HepG2 (cell line): ENCODE data around the gene AGAP1. TPM values are rescaled to one million over a fixed set of nuclear protein-coding genes. Genes with fewer than 3 reads are reported as not detected.

Experiments
- CHD4 ChIP-seq: fragments of 200-600 bp; sonication (generic); IDR thresholded peaks from 2 replicates; pipeline ENCODE4 v1.7.0; 2017; ENCODE audit warnings: mild to moderate bottlenecking, low read length, borderline replicate concordance
- ELF1 ChIP-seq: sonication (generic); formaldehyde crosslinking; IDR thresholded peaks from 2 replicates; pipeline ENCODE4 v1.4.0; 2020; ENCODE audit warnings: missing genetic modification reagents
- ZBTB43 ChIP-seq: sonication (generic); formaldehyde crosslinking; conservative IDR thresholded peaks from 2 replicates; pipeline ENCODE4 v1.4.0; 2020; ENCODE audit warnings: missing genetic modification reagents
- ZNF292 ChIP-seq: sonication (generic); formaldehyde crosslinking; IDR thresholded peaks from 2 replicates; pipeline ENCODE4 v1.8.1; 2022; ENCODE audit warnings: mild to moderate bottlenecking, low read depth, missing genetic modification reagents, borderline replicate concordance
- ZNF343 ChIP-seq: sonication (generic); formaldehyde crosslinking; IDR thresholded peaks from 2 replicates; pipeline ENCODE4 v1.4.0; 2020; ENCODE audit warnings: mild to moderate bottlenecking, missing genetic modification reagents
- ZNF709 ChIP-seq: sonication (generic); formaldehyde crosslinking; IDR thresholded peaks from 2 replicates; pipeline ENCODE4 v1.5.0; 2020; ENCODE audit warnings: mild to moderate bottlenecking, missing genetic modification reagents
- ZNF776 ChIP-seq: sonication (generic); formaldehyde crosslinking; IDR thresholded peaks from 2 replicates; pipeline ENCODE4 v1.4.0; 2020; ENCODE audit warnings: mild to moderate bottlenecking, missing genetic modification reagents
- polyA plus RNA-seq, 8 experiments: library from polyadenylated mRNA; depleted of rRNA in 3 of 8; stranded (reverse) in 7 of 8; unstranded in 1 of 8; fragments of >200 nt; fragmentation: Illumina TruSeq in 4 of 8; extraction: Trizol in 4 of 8; gene quantifications; 2 replicates each; pipeline versions ENCODE4 v1.2.1 to v1.2.3, GENCODE V29; 2011 to 2016; ENCODE audit warnings: low read depth in 4 of 8, missing spikeins in 1 of 8, mixed read lengths in 1 of 8; ENCODE audit not compliant: insufficient read depth in 1 of 8
- total RNA-seq, 5 experiments: library from RNA; depleted of rRNA; stranded (reverse); fragments of >200 nt; fragmentation: Illumina TruSeq; extraction: Trizol; gene quantifications; 2 replicates each; pipeline ENCODE4 v1.2.3, GENCODE V29; 2016; ENCODE audit warnings: low read depth in 1 of 5
- TF ChIP-seq, protein P1 (sequence below): sonication (generic); formaldehyde crosslinking; IDR thresholded peaks from 2 replicates; pipeline ENCODE4 v1.5.0; 2020; ENCODE audit warnings: missing genetic modification reagents
- TF ChIP-seq, protein P2 (sequence below): IDR thresholded peaks from 2 replicates; pipeline ENCODE4 v1.6.1; 2016; ENCODE audit warnings: low read depth, missing genetic modification reagents, missing compliant biosample characterization

The AGAP1 gene
- total and polyA plus RNA-seq, 2 of the 13 experiments (the other 11 are each of a cell fraction or from before 2014, with no cell fraction given), result 21.2 to 32.7 TPM

GRCh38 chr2:235836491-235836911 lies 342.7 kb downstream of the AGAP1 start (continued):
- TF ChIP-seq ZNF776 (CRISPR knock-in tag), result no peak
- no peak for TF ChIP-seq ZNF292 (CRISPR knock-in tag)
- TF ChIP-seq ELF1 (CRISPR knock-in tag), result no peak
- TF ChIP-seq, protein P1, sequence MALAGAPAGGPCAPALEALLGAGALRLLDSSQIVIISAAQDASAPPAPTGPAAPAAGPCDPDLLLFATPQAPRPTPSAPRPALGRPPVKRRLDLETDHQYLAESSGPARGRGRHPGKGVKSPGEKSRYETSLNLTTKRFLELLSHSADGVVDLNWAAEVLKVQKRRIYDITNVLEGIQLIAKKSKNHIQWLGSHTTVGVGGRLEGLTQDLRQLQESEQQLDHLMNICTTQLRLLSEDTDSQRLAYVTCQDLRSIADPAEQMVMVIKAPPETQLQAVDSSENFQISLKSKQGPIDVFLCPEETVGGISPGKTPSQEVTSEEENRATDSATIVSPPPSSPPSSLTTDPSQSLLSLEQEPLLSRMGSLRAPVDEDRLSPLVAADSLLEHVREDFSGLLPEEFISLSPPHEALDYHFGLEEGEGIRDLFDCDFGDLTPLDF, result no peak
- no peak for TF ChIP-seq ZNF709
- TF ChIP-seq, protein P2, sequence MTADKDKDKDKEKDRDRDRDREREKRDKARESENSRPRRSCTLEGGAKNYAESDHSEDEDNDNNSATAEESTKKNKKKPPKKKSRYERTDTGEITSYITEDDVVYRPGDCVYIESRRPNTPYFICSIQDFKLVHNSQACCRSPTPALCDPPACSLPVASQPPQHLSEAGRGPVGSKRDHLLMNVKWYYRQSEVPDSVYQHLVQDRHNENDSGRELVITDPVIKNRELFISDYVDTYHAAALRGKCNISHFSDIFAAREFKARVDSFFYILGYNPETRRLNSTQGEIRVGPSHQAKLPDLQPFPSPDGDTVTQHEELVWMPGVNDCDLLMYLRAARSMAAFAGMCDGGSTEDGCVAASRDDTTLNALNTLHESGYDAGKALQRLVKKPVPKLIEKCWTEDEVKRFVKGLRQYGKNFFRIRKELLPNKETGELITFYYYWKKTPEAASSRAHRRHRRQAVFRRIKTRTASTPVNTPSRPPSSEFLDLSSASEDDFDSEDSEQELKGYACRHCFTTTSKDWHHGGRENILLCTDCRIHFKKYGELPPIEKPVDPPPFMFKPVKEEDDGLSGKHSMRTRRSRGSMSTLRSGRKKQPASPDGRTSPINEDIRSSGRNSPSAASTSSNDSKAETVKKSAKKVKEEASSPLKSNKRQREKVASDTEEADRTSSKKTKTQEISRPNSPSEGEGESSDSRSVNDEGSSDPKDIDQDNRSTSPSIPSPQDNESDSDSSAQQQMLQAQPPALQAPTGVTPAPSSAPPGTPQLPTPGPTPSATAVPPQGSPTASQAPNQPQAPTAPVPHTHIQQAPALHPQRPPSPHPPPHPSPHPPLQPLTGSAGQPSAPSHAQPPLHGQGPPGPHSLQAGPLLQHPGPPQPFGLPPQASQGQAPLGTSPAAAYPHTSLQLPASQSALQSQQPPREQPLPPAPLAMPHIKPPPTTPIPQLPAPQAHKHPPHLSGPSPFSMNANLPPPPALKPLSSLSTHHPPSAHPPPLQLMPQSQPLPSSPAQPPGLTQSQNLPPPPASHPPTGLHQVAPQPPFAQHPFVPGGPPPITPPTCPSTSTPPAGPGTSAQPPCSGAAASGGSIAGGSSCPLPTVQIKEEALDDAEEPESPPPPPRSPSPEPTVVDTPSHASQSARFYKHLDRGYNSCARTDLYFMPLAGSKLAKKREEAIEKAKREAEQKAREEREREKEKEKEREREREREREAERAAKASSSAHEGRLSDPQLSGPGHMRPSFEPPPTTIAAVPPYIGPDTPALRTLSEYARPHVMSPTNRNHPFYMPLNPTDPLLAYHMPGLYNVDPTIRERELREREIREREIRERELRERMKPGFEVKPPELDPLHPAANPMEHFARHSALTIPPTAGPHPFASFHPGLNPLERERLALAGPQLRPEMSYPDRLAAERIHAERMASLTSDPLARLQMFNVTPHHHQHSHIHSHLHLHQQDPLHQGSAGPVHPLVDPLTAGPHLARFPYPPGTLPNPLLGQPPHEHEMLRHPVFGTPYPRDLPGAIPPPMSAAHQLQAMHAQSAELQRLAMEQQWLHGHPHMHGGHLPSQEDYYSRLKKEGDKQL (CRISPR knock-in tag), result no peak
- TF ChIP-seq CHD4, result no peak
- no peak for TF ChIP-seq ZNF343
- no peak for TF ChIP-seq ZBTB43 (CRISPR knock-in tag)
